ENCODE data around the gene NEK9. TPM values are rescaled to one million over a fixed set of nuclear protein-coding genes. Genes with fewer than 3 reads are reported as not detected.
A peak's percentile ranks its signal among the peaks of the same experiment; 100 is the strongest.

Gene NEK9
- total RNA-seq, 1 donor from 2014 or later = 123 TPM

GRCh38 chr14:75050852-75051555 is 75.8 kb downstream of the NEK9 start, which contains the start of gene MLH3:
MLH3 (minus strand) TSS chr14:75051467; CDS start chr14:75049655, 1,812 bp downstream.
- H3K9me3 ChIP-seq (replicated peaks) = no peaks in the 10 kb centered on the region
- H3K27ac ChIP-seq (replicated peaks) = peak within 1 kb of the TSS; percentile 91
- H3K4me3 ChIP-seq = peak within 1 kb of the TSS; percentile 74
- H3K36me3 ChIP-seq = no peaks in the 10 kb centered on the region
- peaks cover 31% of the 10 kb centered on the region for H3K4me1 ChIP-seq
- no peaks in the 10 kb centered on the region for H3K27me3 ChIP-seq (ENCODE audit: low read depth)
- peak; percentile 15 for TF ChIP-seq CTCF (IDR thresholded peaks at IDR 0.05; ENCODE audit: borderline replicate concordance)
- peak; percentile 86 for DNase-seq
- intact Hi-C loops (cut with micrococcal nuclease) = no loop called here

GRCh38 chr14:75049731-75050201 is 77.1 kb downstream of the NEK9 start:
- peak overlapping the region; percentile 74 for H3K4me3 ChIP-seq
- H3K4me1 ChIP-seq = peaks cover 42% of the 10 kb centered on the region
- TF ChIP-seq CTCF (IDR thresholded peaks at IDR 0.05; ENCODE audit: borderline replicate concordance) = no peak
- no peaks in the 10 kb centered on the region for H3K9me3 ChIP-seq (replicated peaks)
- DNase-seq = no peak
- H3K36me3 ChIP-seq = no peaks in the 10 kb centered on the region
- no peaks in the 10 kb centered on the region for H3K27me3 ChIP-seq (ENCODE audit: low read depth)
- intact Hi-C loops (cut with micrococcal nuclease) = no loop called here
- peak overlapping the region; percentile 91 for H3K27ac ChIP-seq (replicated peaks)

- H3K9me3 ChIP-seq (replicated peaks) = no peaks in the 10 kb centered on the region
- intact Hi-C loops (cut with micrococcal nuclease) = no loop called here
- no peak for DNase-seq
These were observed 77.7 kb downstream of the NEK9 start for GRCh38 chr14:75049136-75049535.

GRCh38 chr14:75048101-75048500 is 78.7 kb downstream of the NEK9 start:
- DNase-seq = no peak
- Histone ChIP-seq H3K9me3 (replicated peaks) (no peaks in the 10 kb centered on the region), H3K4me1 (peaks cover 50% of the 10 kb centered on the region), H3K27me3 (ENCODE audit: low read depth) (no peaks in the 10 kb centered on the region), H3K36me3 (no peaks in the 10 kb centered on the region), H3K27ac (replicated peaks) (no peak overlapping the region), H3K4me3 (no peak overlapping the region)
- intact Hi-C loops (cut with micrococcal nuclease) = no loop called here
- no peak for TF ChIP-seq CTCF (IDR thresholded peaks at IDR 0.05; ENCODE audit: borderline replicate concordance)

More at GRCh38 chr14:75049136-75049535, 77.7 kb downstream of the NEK9 start:
- no peak for TF ChIP-seq CTCF (IDR thresholded peaks at IDR 0.05; ENCODE audit: borderline replicate concordance)
- Histone ChIP-seq H3K4me3 (peak overlapping the region; percentile 4), H3K27me3 (ENCODE audit: low read depth) (no peaks in the 10 kb centered on the region), H3K36me3 (no peaks in the 10 kb centered on the region), H3K4me1 (peaks cover 48% of the 10 kb centered on the region), H3K27ac (replicated peaks) (peak overlapping the region; percentile 91)

- H3K27ac ChIP-seq (replicated peaks) = no peak overlapping the region
- intact Hi-C loops (cut with micrococcal nuclease) = no loop called here
- H3K4me1 ChIP-seq = peaks cover 50% of the 10 kb centered on the region
These were observed 79.3 kb downstream of the NEK9 start for GRCh38 chr14:75047506-75047905.

More at GRCh38 chr14:75047506-75047905, 79.3 kb downstream of the NEK9 start:
- no peak for TF ChIP-seq CTCF (IDR thresholded peaks at IDR 0.05; ENCODE audit: borderline replicate concordance)
- Histone ChIP-seq H3K9me3 (replicated peaks) (no peaks in the 10 kb centered on the region), H3K27me3 (ENCODE audit: low read depth) (no peaks in the 10 kb centered on the region), H3K4me3 (no peak overlapping the region), H3K36me3 (no peaks in the 10 kb centered on the region)
- no peak for DNase-seq

Measured in left ventricle myocardium inferior (tissue), 1 donor.